K562 (cell line): ENCODE data around the gene FBXO21. TPM values are rescaled to one million over a fixed set of nuclear protein-coding genes. Genes with fewer than 3 reads are reported as not detected.
A peak's percentile ranks its signal among the peaks of the same experiment; 100 is the strongest.
"Not testable (repeated sequence)": the region's sequence is repeated elsewhere in the genome, so short reads cannot be mapped to it uniquely, and the experiment has no call there.

Source experiments
- ATAC-seq: fragments of 200-7000 bp; cut with Tn5 transposase; 3 replicates; pipeline ENCODE4 v1.9.1; 2020; ENCODE audit warnings: moderate library complexity
- BruUV-seq: library from RNA; stranded (reverse); fragments of 400-500 nt; replicated peaks from 2 replicates; lab custom pipeline; 2021; lab: Mats Ljungman, UMichigan
- CTCF ChIA-PET: fragments of 300-600 bp; formaldehyde crosslinking; extraction: SDS; loops from one replicate; lab custom pipeline; 2021; ENCODE audit warnings: low intra/inter-chr PET ratio; lab: Yijun Ruan, JAX
- POLR2A ChIA-PET: fragments of 300-600, 350-650 bp; sonication (Branson Sonifier 250); formaldehyde crosslinking; extraction: SDS; loops from one replicate; lab custom pipeline; 2021; ENCODE audit warnings: antibody characterized with exemption, inconsistent platforms; lab: Yijun Ruan, JAX
- DNase-seq, 4 experiments: peaks; one replicate each; pipeline versions ENCODE4 v3.0.0 to v3.0.0-alpha.2; 2011 to 2018; ENCODE audit warnings: low spot score in 3 of 4, mixed read lengths in 3 of 4; ENCODE audit errors: extremely low read depth in 1 of 4
- FAIRE-seq: peaks from 2 replicates; lab custom pipeline; 2011; peaks lifted over from hg19 to GRCh38; lab: Jason Lieb, UNC
- H2AFZ ChIP-seq: 2 replicates; pipeline ENCODE4 v1.6.0; 2011; ENCODE audit warnings: low read depth, low read length, control low read depth, inconsistent platforms
- H3K27ac ChIP-seq: fragments of 200-600 bp; 3 replicates; pipeline ENCODE4 v1.8.0; 2011; ENCODE audit warnings: low read depth, mild to moderate bottlenecking, control low read depth, inconsistent platforms, low read length, moderate library complexity, mixed read lengths; ENCODE audit errors: extremely low read depth
- H3K27me3 ChIP-seq, 2 experiments: fragments of 300-600 bp in 1 of 2; 2 replicates in 1 of 2; 3 replicates in 1 of 2; pipeline versions ENCODE4 v1.6.0 to v1.8.0; 2011; ENCODE audit warnings: inconsistent platforms in 2 of 2, low read length in 2 of 2, mild to moderate bottlenecking in 1 of 2, mixed read lengths in 1 of 2, moderate library complexity in 1 of 2; ENCODE audit not compliant: control insufficient read depth in 2 of 2, insufficient read depth in 2 of 2
- H3K36me3 ChIP-seq: fragments of 300-600 bp; 3 replicates; pipeline ENCODE4 v1.8.0; 2011; ENCODE audit warnings: mild to moderate bottlenecking, low read length, inconsistent platforms; ENCODE audit not compliant: control insufficient read depth, insufficient read depth
- H3K4me1 ChIP-seq, 2 experiments: fragments of 200-600 bp in 1 of 2; replicated peaks in 1 of 2; 2 replicates in 1 of 2; 3 replicates in 1 of 2; pipeline versions ENCODE4 v1.5.1 to v1.8.0; 2011; ENCODE audit warnings: inconsistent platforms in 2 of 2, low read length in 2 of 2, mild to moderate bottlenecking in 1 of 2, mixed read lengths in 1 of 2, moderate library complexity in 1 of 2; ENCODE audit not compliant: control insufficient read depth in 2 of 2, insufficient read depth in 2 of 2
- H3K4me2 ChIP-seq: 2 replicates; pipeline ENCODE4 v1.6.1; 2011; ENCODE audit warnings: low read length, control low read depth, inconsistent platforms, mixed read lengths; ENCODE audit not compliant: insufficient read depth
- H3K4me3 ChIP-seq: fragments of 200-600 bp; sonication (generic), shearing (Covaris generic); 2 replicates; pipeline ENCODE4 v1.5.1; 2016; ENCODE audit warnings: control low read depth, inconsistent platforms
- H3K79me2 ChIP-seq: fragments of 200-600 bp; 3 replicates; pipeline ENCODE4 v1.8.0; 2011; ENCODE audit warnings: low read length, inconsistent platforms; ENCODE audit not compliant: control insufficient read depth, insufficient read depth
- H3K9ac ChIP-seq, 2 experiments: 2 replicates each; pipeline versions ENCODE4 v1.6.0 to v1.6.1; 2011; ENCODE audit warnings: low read depth in 2 of 2, low read length in 2 of 2, control low read depth in 1 of 2, inconsistent platforms in 1 of 2, mild to moderate bottlenecking in 1 of 2, mixed read lengths in 1 of 2; ENCODE audit not compliant: insufficient read depth in 1 of 2
- H3K9me1 ChIP-seq: one replicate; pipeline ENCODE4 v1.6.0; 2011; ENCODE audit warnings: inconsistent platforms, mild to moderate bottlenecking, low read length, moderate library complexity; ENCODE audit not compliant: control insufficient read depth, insufficient read depth
- H3K9me3 ChIP-seq: replicated peaks from 2 replicates; pipeline ENCODE4 v1.5.1; 2011; ENCODE audit warnings: low read depth, low read length, inconsistent platforms; ENCODE audit not compliant: control insufficient read depth, insufficient read depth
- H4K20me1 ChIP-seq: replicated peaks from 2 replicates; pipeline ENCODE4 v1.6.1; 2011; ENCODE audit warnings: low read length, inconsistent platforms, mixed read lengths; ENCODE audit not compliant: control insufficient read depth, insufficient read depth
- ADNP ChIP-seq: fragments of 200-800 bp; sonication (Bioruptor generic); IDR thresholded peaks from 2 replicates; pipeline ENCODE4 v1.6.1; 2016; ENCODE audit warnings: missing genetic modification characterization, missing compliant biosample characterization
- BACH1 ChIP-seq: fragments of 200-800 bp; sonication (Bioruptor generic); IDR thresholded peaks from 2 replicates; pipeline ENCODE4 v1.6.1; 2016; ENCODE audit warnings: missing genetic modification characterization, missing compliant biosample characterization
- BCOR ChIP-seq: fragments of 450-650 bp; IDR thresholded peaks from 2 replicates; pipeline ENCODE4 v1.6.1; 2016
- CBX3 ChIP-seq, 2 experiments: IDR thresholded peaks; 1 replicate in 1 of 2; 2 replicates in 1 of 2; pipeline ENCODE4 v1.6.1; 2012; ENCODE audit warnings: inconsistent platforms in 2 of 2, low read length in 2 of 2, borderline replicate concordance in 1 of 2, control low read depth in 1 of 2
- KDM1A ChIP-seq, 2 experiments: fragments of 450-650 bp; IDR thresholded peaks; 2 replicates each; pipeline ENCODE4 v1.6.1; 2016; ENCODE audit warnings: mild to moderate bottlenecking in 2 of 2
- NFIC ChIP-seq: fragments of 450-650 bp; IDR thresholded peaks from 2 replicates; pipeline ENCODE4 v1.6.1; 2017; ENCODE audit warnings: mild to moderate bottlenecking, inconsistent platforms
- RBM25 ChIP-seq: fragments of 200-400 bp; formaldehyde crosslinking; IDR thresholded peaks from 2 replicates; pipeline ENCODE4 v1.6.1; 2018; ENCODE audit warnings: low read length, low read depth, moderate library complexity; ENCODE audit not compliant: severe bottlenecking
- SMC3 ChIP-seq: conservative IDR thresholded peaks from 2 replicates; pipeline ENCODE4 v1.6.1; 2011; ENCODE audit warnings: low read depth, low read length, improper control_type of control experiment; ENCODE audit not compliant: insufficient read depth
- ZNF384 ChIP-seq: IDR thresholded peaks from 2 replicates; pipeline ENCODE4 v1.6.1; 2012; ENCODE audit warnings: low read depth, low read length, improper control_type of control experiment
- WGBS: fragments of 100-300 bp; shearing (Covaris generic); methylation state at CpG from one replicate; pipeline ENCODE4 v1.1.6; 2016; ENCODE audit warnings: low coverage, mixed read lengths; ENCODE audit not compliant: insufficient coverage; ENCODE audit errors: missing lambda C conversion rate; 5-methylcytosine and 5-hydroxymethylcytosine counted together
- in situ Hi-C: fragments of 300-500 bp; cut with MboI; formaldehyde crosslinking; loops from 4 replicates; pipeline ENCODE4 v1.15.0; 2018; ENCODE audit warnings: inconsistent platforms, mixed read lengths
- intact Hi-C: fragments of 100-400 bp; cut with micrococcal nuclease; formaldehyde crosslinking; loops from 2 replicates; pipeline ENCODE4 v1.14.2; 2022
- polyA plus RNA-seq, 8 experiments: library from polyadenylated mRNA; depleted of rRNA in 4 of 8; stranded (reverse) in 5 of 8; unstranded in 3 of 8; fragments of >200 nt; fragmentation: Nextera tagmentation in 2 of 8; fragmentation: Illumina TruSeq in 1 of 8; extraction: Ambion mirVana in 2 of 8; extraction: Trizol in 1 of 8; gene quantifications; 2 replicates each; pipeline versions ENCODE4 v1.2.1 to v1.2.3, GENCODE V29; 2011 to 2014; ENCODE audit warnings: inconsistent platforms in 1 of 8, missing spikeins in 1 of 8
- total RNA-seq, 7 experiments: library from RNA; depleted of rRNA in 6 of 7; stranded (reverse); fragments of >200 nt in 6 of 7; fragmentation: Illumina TruSeq in 2 of 7; extraction: Trizol in 2 of 7; gene quantifications; 2 replicates each; pipeline versions ENCODE4 v1.2.1 to v1.2.3, GENCODE V29; 2011 to 2021; ENCODE audit warnings: low replicate concordance in 1 of 7
- TF ChIP-seq, protein P1 (sequence below): fragments of 250-450 bp; sonication (Bioruptor Pico); IDR thresholded peaks from 2 replicates; pipeline ENCODE4 v1.8.0; 2021; ENCODE audit warnings: mild to moderate bottlenecking, moderate library complexity
- TF ChIP-seq, protein P2 (sequence below), 2 experiments: fragments of 450-650 bp in 1 of 2; sonication (generic) in 1 of 2; formaldehyde crosslinking in 1 of 2; IDR thresholded peaks in 1 of 2; conservative IDR thresholded peaks in 1 of 2; 2 replicates each; pipeline versions ENCODE4 v1.6.1 to v1.8.1; 2016 to 2023; ENCODE audit warnings: mild to moderate bottlenecking in 2 of 2, moderate library complexity in 2 of 2, inconsistent platforms in 1 of 2, missing genetic modification reagents in 1 of 2

Gene FBXO21
- total and polyA plus RNA-seq, 9 of the 15 experiments (the other 6 are each of a cell fraction or from before 2014, with no cell fraction given) = 3.0 to 50.9 (median 9.1) TPM

DNA sequence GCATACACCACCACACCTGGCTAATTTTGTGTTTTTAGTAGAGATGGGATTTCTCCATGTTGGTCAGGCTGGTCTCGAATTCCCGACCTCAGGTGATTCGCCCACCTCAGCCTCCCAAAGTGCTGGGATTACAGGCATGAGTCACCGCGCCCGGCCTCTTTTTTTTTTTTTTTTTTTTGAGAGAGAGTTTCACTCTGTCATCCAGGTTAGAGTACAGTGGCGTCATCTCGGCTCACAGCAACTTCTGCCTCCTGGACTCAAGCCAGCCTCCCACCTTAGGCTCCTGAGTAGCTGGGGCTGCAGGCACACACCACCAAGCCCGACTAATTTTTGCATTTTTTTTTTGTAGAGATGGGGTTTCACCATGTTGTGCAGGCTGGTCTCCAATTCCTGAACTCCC is 4.8 kb upstream of the FBXO21 start:
- 0% methylated on average over 1 of the region's 9 CpGs for WGBS
- CTCF ChIA-PET, in situ Hi-C loops: not testable (repeated sequence)

DNA sequence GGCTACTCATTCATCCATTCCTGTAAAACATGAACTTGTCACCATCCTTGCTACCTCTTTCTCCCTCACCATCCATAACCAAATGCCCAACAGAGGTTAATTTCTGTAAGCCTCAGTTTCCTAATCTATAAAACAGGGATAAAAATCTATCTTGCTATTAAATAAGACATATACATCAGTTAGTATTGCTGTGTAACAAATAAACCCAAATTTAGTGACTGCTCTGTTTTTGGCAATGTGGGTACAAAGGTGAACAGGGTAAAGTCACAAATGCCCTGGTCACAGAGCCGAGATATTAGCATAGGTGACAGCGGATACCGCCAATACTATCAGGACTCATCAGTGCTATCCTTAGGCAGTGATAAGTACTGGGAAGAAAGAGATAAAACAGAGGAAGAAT is 3.6 kb upstream of the FBXO21 start:
- intact Hi-C loops = no loop called here
- FAIRE-seq = no peak
- H3K36me3 ChIP-seq = no peaks in the 10 kb centered on the region
- DNase-seq = no peak
- H3K27me3 ChIP-seq = peaks cover 18 to 37% of the 10 kb centered on the region in 2 experiments
- no peak overlapping the region for H2AFZ ChIP-seq
- ATAC-seq = no peak
- peaks cover 6% of the 10 kb centered on the region for H3K9me3 ChIP-seq
- in situ Hi-C loops = no loop called here
- no peaks in the 10 kb centered on the region for H4K20me1 ChIP-seq
- no TSS peak for BruUV-seq
- 4% methylated on average over 3 of the region's 3 CpGs for WGBS
- POLR2A ChIA-PET = no interaction called here
- H3K9me1 ChIP-seq = peaks cover 6% of the 10 kb centered on the region
- H3K9ac ChIP-seq = no peak overlapping the region
- CTCF ChIA-PET = no interaction called here
- H3K4me3 ChIP-seq = no peak overlapping the region
- H3K27ac ChIP-seq = no peak overlapping the region
- H3K4me2 ChIP-seq = no peak overlapping the region
- peaks cover 10% of the 10 kb centered on the region; the same call in 2 of the 3 replicates for H3K79me2 ChIP-seq
- H3K4me1 ChIP-seq = peaks cover 6 to 18% of the 10 kb centered on the region in 2 experiments; a peak in 3 of 5 replicates
- no peak for TF ChIP-seq BACH1 (tag)
- TF ChIP-seq CBX3 (IDR thresholded peaks at IDR 0.05; ENCODE audit: borderline replicate concordance in 1 of 2, low read length in 2 of 2) = 0 out of 3 replicates have a peak, but pooled peaks of 1 of the 2 experiments have one; percentile 37
- peak; percentile 50 for TF ChIP-seq RBM25
- TF ChIP-seq KDM1A (IDR thresholded peaks at IDR 0.05) = peak; percentile 25 to 57; a peak in 2 of 4 replicates
- TF ChIP-seq, protein P1, sequence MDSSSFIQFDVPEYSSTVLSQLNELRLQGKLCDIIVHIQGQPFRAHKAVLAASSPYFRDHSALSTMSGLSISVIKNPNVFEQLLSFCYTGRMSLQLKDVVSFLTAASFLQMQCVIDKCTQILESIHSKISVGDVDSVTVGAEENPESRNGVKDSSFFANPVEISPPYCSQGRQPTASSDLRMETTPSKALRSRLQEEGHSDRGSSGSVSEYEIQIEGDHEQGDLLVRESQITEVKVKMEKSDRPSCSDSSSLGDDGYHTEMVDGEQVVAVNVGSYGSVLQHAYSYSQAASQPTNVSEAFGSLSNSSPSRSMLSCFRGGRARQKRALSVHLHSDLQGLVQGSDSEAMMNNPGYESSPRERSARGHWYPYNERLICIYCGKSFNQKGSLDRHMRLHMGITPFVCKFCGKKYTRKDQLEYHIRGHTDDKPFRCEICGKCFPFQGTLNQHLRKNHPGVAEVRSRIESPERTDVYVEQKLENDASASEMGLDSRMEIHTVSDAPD (CRISPR knock-in tag) = no peak
- TF ChIP-seq SMC3 = no peak
- peak; percentile 42; the same call in 1 of the 2 replicates for TF ChIP-seq ADNP (tag)
- TF ChIP-seq BCOR = peak; percentile 69

More for the DNA sequence above, 4.8 kb upstream of the FBXO21 start:
- H3K4me1 ChIP-seq, H2AFZ ChIP-seq, intact Hi-C loops, ATAC-seq, H3K4me3 ChIP-seq, POLR2A ChIA-PET, H3K9ac ChIP-seq, H3K9me1 ChIP-seq, H3K36me3 ChIP-seq, H3K27ac ChIP-seq, H4K20me1 ChIP-seq, H3K4me2 ChIP-seq, H3K79me2 ChIP-seq, FAIRE-seq, BruUV-seq, H3K9me3 ChIP-seq: not testable (repeated sequence)
- peak in 1 of 4 experiments; percentile 13 for DNase-seq
- TF ChIP-seq, protein P2, sequence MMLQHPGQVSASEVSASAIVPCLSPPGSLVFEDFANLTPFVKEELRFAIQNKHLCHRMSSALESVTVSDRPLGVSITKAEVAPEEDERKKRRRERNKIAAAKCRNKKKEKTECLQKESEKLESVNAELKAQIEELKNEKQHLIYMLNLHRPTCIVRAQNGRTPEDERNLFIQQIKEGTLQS (IDR thresholded peaks at IDR 0.05) = peak; percentile 63
- TF ChIP-seq, protein P2 (CRISPR knock-in tag; conservative IDR thresholded peaks at IDR 0.05) = not testable (repeated sequence)
- TF ChIP-seq NFIC (0 out of 2 replicates have a peak, but pooled peaks have one; percentile 22), ZNF384 (peak; percentile 53; the same call in 1 of the 2 replicates)
- H3K27me3 ChIP-seq = peaks cover 18 to 39% of the 10 kb centered on the region in 2 experiments
